NCI-H2081 treated with DMSO at 0.1 percent for 48 hours (cell line): ENCODE measurements around the gene STEAP3.
A peak's percentile ranks its signal among the peaks of the same experiment; 100 is the strongest.

Source experiments
- DNase-seq: peaks from one replicate; lab custom pipeline; 2025; lab: John Stamatoyannopoulos, UW

STEAP3 gene

GRCh38 chr2:119225105-119225865, 1.7 kb downstream of the STEAP3 start:
- DNase-seq: no peak

GRCh38 chr2:119225926-119226325, 2.3 kb downstream of the STEAP3 start:
- DNase-seq: no peak

GRCh38 chr2:119227346-119227745, 3.7 kb downstream of the STEAP3 start:
- no peak for DNase-seq

GRCh38 chr2:119228136-119228535, 4.5 kb downstream of the STEAP3 start:
- no peak for DNase-seq

- DNase-seq: no peak
Observed at GRCh38 chr2:119228964-119229363, 5.3 kb downstream of the STEAP3 start.

- DNase-seq: no peak
Observed at GRCh38 chr2:119229716-119230115, 6.1 kb downstream of the STEAP3 start.

GRCh38 chr2:119230219-119231185, 6.9 kb downstream of the STEAP3 start:
- DNase-seq: peak; percentile 60

- no peak for DNase-seq
Observed at GRCh38 chr2:119231975-119232665, 8.5 kb downstream of the STEAP3 start.

GRCh38 chr2:119232666-119232993, 9.0 kb downstream of the STEAP3 start:
- DNase-seq: no peak

- no peak for DNase-seq
Observed at GRCh38 chr2:119233326-119234020, 9.8 kb downstream of the STEAP3 start.

GRCh38 chr2:119234021-119235019, 10.7 kb downstream of the STEAP3 start:
- DNase-seq: no peak

GRCh38 chr2:119236796-119237195, 13.2 kb downstream of the STEAP3 start:
- no peak for DNase-seq

- peak; percentile 76 for DNase-seq
Observed at GRCh38 chr2:119240311-119241204, 16.9 kb downstream of the STEAP3 start.

GRCh38 chr2:119241205-119241532, 17.5 kb downstream of the STEAP3 start:
- no peak for DNase-seq

- peak; percentile 78 for DNase-seq
Observed at GRCh38 chr2:119242276-119243119, 18.9 kb downstream of the STEAP3 start.

- DNase-seq: no peak
Observed at GRCh38 chr2:119243621-119244020, 20.0 kb downstream of the STEAP3 start.

- DNase-seq: no peak
Observed at GRCh38 chr2:119245076-119245840, 21.6 kb downstream of the STEAP3 start.

- DNase-seq: no peak
Observed at GRCh38 chr2:119245841-119246230, 22.2 kb downstream of the STEAP3 start.
